ENCODE results near the gene PTPRZ1.

The PTPRZ1 gene

GRCh38 chr7:121941830-121942229 lies 68.9 kb downstream of the PTPRZ1 start:
- DNase-seq (ENCODE audit: low spot score in 2 of 2) (no peak), ATAC-seq (replicated peaks; ENCODE audit: extremely low read depth, poor library complexity, severe bottlenecking) (no peak)
- peaks cover 12% of the 10 kb centered on the region for H3K9me3 Mint-ChIP-seq
- no peak overlapping the region for H3K4me3 Mint-ChIP-seq
- no peaks in the 10 kb centered on the region for H3K4me1 Mint-ChIP-seq
- no peaks in the 10 kb centered on the region for H3K27me3 Mint-ChIP-seq
- H3K36me3 Mint-ChIP-seq (ENCODE audit: insufficient read depth) = no peaks in the 10 kb centered on the region
- no peak overlapping the region for H3K27ac Mint-ChIP-seq (ENCODE audit: low read depth)

DNA sequence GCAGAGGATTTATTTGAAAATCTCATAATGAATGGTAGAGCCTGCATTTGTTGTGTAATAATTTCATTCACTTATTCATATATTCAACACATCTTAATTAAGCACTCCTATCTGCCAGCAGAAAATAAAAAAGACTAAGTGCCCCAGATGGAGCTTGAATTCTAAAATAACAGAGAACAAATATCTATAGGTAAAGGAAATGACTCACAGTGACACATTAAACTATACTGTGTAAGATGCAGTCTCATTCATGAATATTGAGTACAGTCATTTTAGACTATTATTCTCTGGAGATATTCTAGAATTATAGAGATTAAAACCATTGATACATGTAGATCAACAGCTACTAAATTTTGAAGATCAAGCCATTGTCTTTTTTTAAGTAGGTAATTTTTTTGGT lies 72.1 kb downstream of the PTPRZ1 start:
- Mint-ChIP-seq H3K36me3 (ENCODE audit: insufficient read depth) (no peaks in the 10 kb centered on the region), H3K4me1 (no peaks in the 10 kb centered on the region), H3K27me3 (no peaks in the 10 kb centered on the region), H3K27ac (ENCODE audit: low read depth) (no peak overlapping the region), H3K9me3 (peaks cover 16% of the 10 kb centered on the region), H3K4me3 (no peak overlapping the region)
- ATAC-seq (replicated peaks; ENCODE audit: extremely low read depth, poor library complexity, severe bottlenecking) = no peak
- DNase-seq (ENCODE audit: low spot score in 2 of 2) = no peak

DNA sequence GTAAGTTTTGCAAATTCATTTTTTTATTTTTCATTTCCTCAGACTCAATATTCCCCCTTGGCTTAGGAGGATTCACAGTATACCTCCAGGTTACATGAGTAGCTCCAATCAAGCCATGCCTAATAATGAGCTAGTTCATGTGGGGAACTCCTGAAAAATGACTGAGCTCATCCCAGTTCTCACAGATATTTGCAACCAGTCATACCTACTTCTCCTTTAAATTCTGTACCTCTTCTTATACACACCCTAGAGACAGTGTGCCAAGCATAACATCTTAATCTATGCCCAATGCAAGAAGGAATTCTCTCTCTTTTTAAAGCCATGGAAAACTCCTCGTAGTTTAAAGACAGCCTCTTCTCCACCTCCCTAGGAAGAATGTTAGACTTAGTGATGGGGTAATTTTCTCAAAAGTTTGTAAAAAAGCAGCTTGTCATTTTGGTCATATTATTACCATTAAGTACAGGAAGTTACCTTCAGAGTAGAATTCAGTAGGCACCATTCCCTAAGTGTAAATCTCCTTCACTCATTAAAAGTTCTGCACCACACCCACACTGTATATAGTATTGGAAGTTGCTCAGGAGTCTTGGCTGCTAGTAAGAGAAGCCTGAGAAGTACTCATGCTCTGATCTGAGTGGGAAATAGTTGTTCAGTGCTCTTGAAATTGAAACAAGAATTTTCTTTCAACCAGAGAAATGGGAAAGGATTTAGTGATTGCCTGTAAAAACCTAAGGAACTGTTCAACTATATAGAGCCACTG lies 72.7 kb downstream of the PTPRZ1 start:
- no peak for ATAC-seq (replicated peaks; ENCODE audit: extremely low read depth, poor library complexity, severe bottlenecking)
- H3K27me3 Mint-ChIP-seq = no peaks in the 10 kb centered on the region
- H3K36me3 Mint-ChIP-seq (ENCODE audit: insufficient read depth) = no peaks in the 10 kb centered on the region
- H3K4me1 Mint-ChIP-seq = no peaks in the 10 kb centered on the region
- no peak for DNase-seq (ENCODE audit: low spot score in 2 of 2)
- no peak overlapping the region for H3K4me3 Mint-ChIP-seq
- H3K27ac Mint-ChIP-seq (ENCODE audit: low read depth) = no peak overlapping the region
- H3K9me3 Mint-ChIP-seq = peaks cover 16% of the 10 kb centered on the region

GRCh38 chr7:121953164-121953563 lies 80.2 kb downstream of the PTPRZ1 start:
- H3K27ac Mint-ChIP-seq (ENCODE audit: low read depth) = no peak overlapping the region
- peaks cover 17% of the 10 kb centered on the region for H3K9me3 Mint-ChIP-seq
- ATAC-seq (replicated peaks; ENCODE audit: extremely low read depth, poor library complexity, severe bottlenecking) = no peak
- H3K36me3 Mint-ChIP-seq (ENCODE audit: insufficient read depth) = no peaks in the 10 kb centered on the region
- H3K4me3 Mint-ChIP-seq = no peak overlapping the region
- no peaks in the 10 kb centered on the region for H3K27me3 Mint-ChIP-seq
- no peaks in the 10 kb centered on the region for H3K4me1 Mint-ChIP-seq
- DNase-seq (ENCODE audit: low spot score in 2 of 2) = no peak

DNA sequence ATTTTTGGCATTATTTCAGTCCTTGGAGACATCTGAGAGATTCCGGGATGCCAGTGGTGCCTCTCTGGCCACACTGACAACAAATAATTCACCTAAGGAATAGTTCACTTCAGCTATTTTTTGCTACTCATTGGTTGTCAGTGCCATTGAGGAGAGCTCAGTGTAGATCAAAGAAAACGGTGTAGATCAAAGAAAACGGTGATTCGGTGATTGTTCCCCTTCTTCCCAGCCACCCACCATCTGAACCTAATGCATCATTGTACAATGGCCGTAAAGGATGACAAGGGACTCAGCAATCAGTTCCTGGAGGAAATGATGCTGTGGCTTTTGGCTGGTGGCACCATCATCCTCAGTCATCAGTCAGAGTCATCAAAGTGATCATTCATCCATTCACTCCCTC lies 80.6 kb downstream of the PTPRZ1 start:
- no peak for DNase-seq (ENCODE audit: low spot score in 2 of 2)
- Mint-ChIP-seq H3K36me3 (ENCODE audit: insufficient read depth) (no peaks in the 10 kb centered on the region), H3K27ac (ENCODE audit: low read depth) (no peak overlapping the region), H3K4me3 (no peak overlapping the region), H3K27me3 (no peaks in the 10 kb centered on the region), H3K9me3 (peaks cover 17% of the 10 kb centered on the region), H3K4me1 (no peaks in the 10 kb centered on the region)
- ATAC-seq (replicated peaks; ENCODE audit: extremely low read depth, poor library complexity, severe bottlenecking) = no peak

DNA sequence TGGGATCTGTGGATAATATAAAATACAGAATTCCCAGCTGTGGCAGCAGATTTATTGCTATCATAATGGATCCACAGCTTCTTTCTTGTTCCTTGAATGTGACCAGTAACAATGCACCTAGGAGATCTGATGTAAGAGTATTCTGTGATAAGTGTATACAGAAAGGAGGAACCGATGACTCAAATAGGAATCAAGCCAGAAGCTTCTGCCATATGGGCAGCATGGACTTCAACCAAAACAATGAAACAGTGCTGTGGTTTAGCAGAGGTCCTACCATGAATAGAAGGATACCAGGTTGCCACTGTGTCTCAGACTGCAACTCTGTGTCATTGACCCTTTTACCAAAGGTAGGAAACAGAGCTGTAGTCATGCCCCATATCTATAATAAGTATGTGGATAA lies 81.8 kb downstream of the PTPRZ1 start:
- no peak for DNase-seq (ENCODE audit: low spot score in 2 of 2)

GRCh38 chr7:121957626-121958025 lies 84.7 kb downstream of the PTPRZ1 start:
- peaks cover 13% of the 10 kb centered on the region for H3K9me3 Mint-ChIP-seq
- no peaks in the 10 kb centered on the region for H3K4me1 Mint-ChIP-seq
- no peaks in the 10 kb centered on the region for H3K27me3 Mint-ChIP-seq
- no peak overlapping the region for H3K4me3 Mint-ChIP-seq
- H3K27ac Mint-ChIP-seq (ENCODE audit: low read depth) = no peak overlapping the region
- DNase-seq (ENCODE audit: low spot score in 2 of 2) (no peak), ATAC-seq (replicated peaks; ENCODE audit: extremely low read depth, poor library complexity, severe bottlenecking) (no peak)
- H3K36me3 Mint-ChIP-seq (ENCODE audit: insufficient read depth) = no peaks in the 10 kb centered on the region

More for the DNA sequence above, 81.8 kb downstream of the PTPRZ1 start:
- Mint-ChIP-seq H3K9me3 (peaks cover 10% of the 10 kb centered on the region), H3K27me3 (no peaks in the 10 kb centered on the region), H3K27ac (ENCODE audit: low read depth) (no peak overlapping the region), H3K4me3 (no peak overlapping the region), H3K4me1 (no peaks in the 10 kb centered on the region), H3K36me3 (ENCODE audit: insufficient read depth) (no peaks in the 10 kb centered on the region)
- ATAC-seq (replicated peaks; ENCODE audit: extremely low read depth, poor library complexity, severe bottlenecking) = no peak

DNA sequence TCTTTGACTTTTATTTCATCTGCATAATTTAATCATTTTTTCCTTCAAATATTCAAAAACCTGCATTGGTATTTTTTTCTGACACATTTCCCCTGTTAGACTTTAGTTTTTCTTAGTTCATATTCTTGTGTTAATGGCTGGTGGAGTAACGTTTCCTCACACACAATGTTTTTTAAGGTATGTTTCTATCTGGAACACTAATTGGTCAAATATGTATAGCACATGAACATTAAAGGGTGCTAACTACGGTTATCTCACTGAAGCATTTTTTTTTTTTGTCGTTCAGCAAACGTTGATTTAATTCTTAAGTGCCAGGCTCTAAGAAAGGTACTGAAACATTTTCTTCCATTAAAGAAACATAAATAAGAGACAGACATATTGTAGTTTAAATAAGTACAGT lies 87.7 kb downstream of the PTPRZ1 start:
- Mint-ChIP-seq H3K36me3 (ENCODE audit: insufficient read depth) (no peaks in the 10 kb centered on the region), H3K9me3 (peaks cover 11% of the 10 kb centered on the region), H3K4me3 (no peak overlapping the region), H3K4me1 (no peaks in the 10 kb centered on the region), H3K27ac (ENCODE audit: low read depth) (no peak overlapping the region), H3K27me3 (no peaks in the 10 kb centered on the region)
- DNase-seq (ENCODE audit: low spot score in 2 of 2) (no peak), ATAC-seq (replicated peaks; ENCODE audit: extremely low read depth, poor library complexity, severe bottlenecking) (no peak)

- no peak for ATAC-seq (replicated peaks; ENCODE audit: extremely low read depth, poor library complexity, severe bottlenecking)
- DNase-seq (ENCODE audit: low spot score in 2 of 2) = no peak
- no peaks in the 10 kb centered on the region for H3K27me3 Mint-ChIP-seq
These were observed 88.3 kb downstream of the PTPRZ1 start for GRCh38 chr7:121961089-121961867.

GRCh38 chr7:121966276-121966934 lies 93.4 kb downstream of the PTPRZ1 start:
- no peaks in the 10 kb centered on the region for H3K27me3 Mint-ChIP-seq
- DNase-seq (ENCODE audit: low spot score in 2 of 2) = no peak
- peaks cover 6% of the 10 kb centered on the region for H3K9me3 Mint-ChIP-seq
- H3K4me1 Mint-ChIP-seq = no peaks in the 10 kb centered on the region
- H3K36me3 Mint-ChIP-seq (ENCODE audit: insufficient read depth) = no peaks in the 10 kb centered on the region
- no peak overlapping the region for H3K27ac Mint-ChIP-seq (ENCODE audit: low read depth)
- no peak for ATAC-seq (replicated peaks; ENCODE audit: extremely low read depth, poor library complexity, severe bottlenecking)
- no peak overlapping the region for H3K4me3 Mint-ChIP-seq

More at GRCh38 chr7:121961089-121961867, 88.3 kb downstream of the PTPRZ1 start:
- Mint-ChIP-seq H3K36me3 (ENCODE audit: insufficient read depth) (no peaks in the 10 kb centered on the region), H3K9me3 (peaks cover 11% of the 10 kb centered on the region), H3K27ac (ENCODE audit: low read depth) (no peak overlapping the region), H3K4me3 (no peak overlapping the region), H3K4me1 (no peaks in the 10 kb centered on the region)

DNA sequence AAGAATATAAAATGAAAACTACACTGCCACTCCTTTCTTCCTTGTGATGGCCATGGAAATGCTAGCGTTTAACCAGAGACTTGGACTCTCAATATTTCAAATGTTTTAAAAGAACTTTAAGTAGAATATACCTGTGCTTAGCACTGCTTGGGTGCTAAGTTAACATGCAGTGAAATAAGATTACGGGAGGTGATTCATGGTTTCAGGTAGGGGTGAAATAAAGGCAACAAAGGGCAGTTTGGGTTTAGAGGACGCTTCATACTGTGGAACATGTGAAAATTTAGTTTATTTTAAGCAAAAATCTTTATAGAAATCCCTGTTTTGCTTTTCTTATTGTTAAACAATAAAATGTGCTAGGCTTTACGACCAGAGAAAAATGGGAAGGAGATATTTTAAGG lies 94.0 kb downstream of the PTPRZ1 start:
- H3K36me3 Mint-ChIP-seq (ENCODE audit: insufficient read depth) = no peaks in the 10 kb centered on the region
- no peak for DNase-seq (ENCODE audit: low spot score in 2 of 2)
- no peaks in the 10 kb centered on the region for H3K4me1 Mint-ChIP-seq
- H3K27ac Mint-ChIP-seq (ENCODE audit: low read depth) = no peak overlapping the region
- no peak overlapping the region for H3K4me3 Mint-ChIP-seq
- ATAC-seq (replicated peaks; ENCODE audit: extremely low read depth, poor library complexity, severe bottlenecking) = no peak
- no peaks in the 10 kb centered on the region for H3K27me3 Mint-ChIP-seq
- H3K9me3 Mint-ChIP-seq = peaks cover 6% of the 10 kb centered on the region

DNA sequence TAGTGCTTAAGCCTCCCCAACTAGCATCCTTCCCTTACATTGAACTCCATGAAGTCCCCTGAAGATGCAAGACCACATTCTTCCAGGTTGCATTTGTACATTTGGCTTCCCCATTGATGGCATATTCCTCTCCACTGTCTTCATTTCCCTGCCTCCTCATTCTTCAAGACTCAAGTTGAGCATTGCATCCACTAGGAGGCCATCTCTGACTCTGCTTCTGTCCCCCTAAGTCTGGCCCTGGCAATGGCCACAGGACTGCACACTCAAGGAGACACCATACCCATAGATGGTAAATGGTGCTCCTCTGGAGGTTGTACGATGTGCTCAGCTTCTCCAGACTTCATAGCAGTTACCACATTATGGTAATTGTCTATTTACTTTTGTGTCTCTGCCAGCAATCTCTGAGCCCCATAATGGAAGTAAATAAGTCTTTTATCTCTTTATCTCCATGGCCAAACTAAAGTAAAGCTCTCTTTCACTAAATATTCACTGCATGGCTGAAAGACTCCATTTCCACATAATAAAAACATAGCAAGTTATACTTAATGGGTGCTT lies 112.6 kb downstream of the PTPRZ1 start:
- Mint-ChIP-seq H3K4me3 (no peak overlapping the region), H3K27ac (ENCODE audit: low read depth) (no peak overlapping the region), H3K27me3 (no peaks in the 10 kb centered on the region), H3K9me3 (peaks cover 5% of the 10 kb centered on the region), H3K36me3 (ENCODE audit: insufficient read depth) (no peaks in the 10 kb centered on the region), H3K4me1 (no peaks in the 10 kb centered on the region)
- ATAC-seq (replicated peaks; ENCODE audit: extremely low read depth, poor library complexity, severe bottlenecking) (no peak), DNase-seq (ENCODE audit: low spot score in 2 of 2) (no peak)
